GM20000 (cell line): ENCODE data around the gene NEUROG1.

ENCODE experiments used
- DNase-seq: peaks from one replicate; pipeline ENCODE4 v3.0.0; 2012; ENCODE audit warnings: low spot score
- TF ChIP-seq, protein P1 (sequence below): IDR thresholded peaks from 2 replicates; pipeline ENCODE4 v1.5.1; 2012; ENCODE audit warnings: mild to moderate bottlenecking, control low read depth; ENCODE audit errors: extremely low read depth, missing control alignments

Gene NEUROG1

DNA sequence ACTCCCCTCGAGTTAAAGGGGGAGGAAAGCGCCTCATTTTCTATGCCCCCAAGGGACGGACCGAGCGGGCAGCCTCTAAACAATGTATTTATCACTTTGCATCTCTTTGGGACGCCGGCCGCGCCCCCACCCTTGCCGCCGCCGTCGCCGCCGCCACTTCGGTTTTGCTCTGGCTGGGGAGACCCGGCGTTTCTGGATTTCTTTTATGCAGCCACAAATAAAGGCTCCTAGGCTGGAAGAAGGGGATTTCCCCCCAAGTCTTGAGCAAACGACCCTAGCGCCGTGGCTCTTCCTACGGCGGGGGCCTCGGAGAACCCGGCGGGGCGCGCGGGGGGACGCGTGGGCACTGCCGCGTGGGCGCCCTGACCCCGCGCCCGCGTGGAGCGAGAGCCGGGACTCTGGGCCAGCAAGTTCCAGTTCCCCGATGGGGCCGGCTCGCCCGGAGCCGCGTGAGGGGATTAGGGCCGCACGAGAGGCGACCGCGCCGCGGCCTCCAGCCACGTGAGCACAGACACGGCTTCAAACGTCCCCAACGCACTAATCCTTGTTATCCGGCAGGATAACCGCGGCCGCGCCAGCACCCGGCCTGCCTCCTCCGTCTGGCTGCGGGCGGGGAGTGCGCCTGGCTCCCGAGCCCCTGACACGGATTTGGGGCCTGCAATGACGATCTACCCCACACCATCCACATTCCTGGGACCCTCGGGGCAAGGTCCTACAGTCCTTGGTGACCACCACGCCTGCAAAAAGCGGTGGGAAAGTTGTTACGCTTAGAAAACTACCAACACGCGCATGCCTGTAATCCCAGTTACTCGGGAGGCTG lies 7.9 kb upstream of the NEUROG1 start:
- peak; percentile 66 for DNase-seq
- TF ChIP-seq, protein P1, sequence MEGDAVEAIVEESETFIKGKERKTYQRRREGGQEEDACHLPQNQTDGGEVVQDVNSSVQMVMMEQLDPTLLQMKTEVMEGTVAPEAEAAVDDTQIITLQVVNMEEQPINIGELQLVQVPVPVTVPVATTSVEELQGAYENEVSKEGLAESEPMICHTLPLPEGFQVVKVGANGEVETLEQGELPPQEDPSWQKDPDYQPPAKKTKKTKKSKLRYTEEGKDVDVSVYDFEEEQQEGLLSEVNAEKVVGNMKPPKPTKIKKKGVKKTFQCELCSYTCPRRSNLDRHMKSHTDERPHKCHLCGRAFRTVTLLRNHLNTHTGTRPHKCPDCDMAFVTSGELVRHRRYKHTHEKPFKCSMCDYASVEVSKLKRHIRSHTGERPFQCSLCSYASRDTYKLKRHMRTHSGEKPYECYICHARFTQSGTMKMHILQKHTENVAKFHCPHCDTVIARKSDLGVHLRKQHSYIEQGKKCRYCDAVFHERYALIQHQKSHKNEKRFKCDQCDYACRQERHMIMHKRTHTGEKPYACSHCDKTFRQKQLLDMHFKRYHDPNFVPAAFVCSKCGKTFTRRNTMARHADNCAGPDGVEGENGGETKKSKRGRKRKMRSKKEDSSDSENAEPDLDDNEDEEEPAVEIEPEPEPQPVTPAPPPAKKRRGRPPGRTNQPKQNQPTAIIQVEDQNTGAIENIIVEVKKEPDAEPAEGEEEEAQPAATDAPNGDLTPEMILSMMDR, result no peak

DNA sequence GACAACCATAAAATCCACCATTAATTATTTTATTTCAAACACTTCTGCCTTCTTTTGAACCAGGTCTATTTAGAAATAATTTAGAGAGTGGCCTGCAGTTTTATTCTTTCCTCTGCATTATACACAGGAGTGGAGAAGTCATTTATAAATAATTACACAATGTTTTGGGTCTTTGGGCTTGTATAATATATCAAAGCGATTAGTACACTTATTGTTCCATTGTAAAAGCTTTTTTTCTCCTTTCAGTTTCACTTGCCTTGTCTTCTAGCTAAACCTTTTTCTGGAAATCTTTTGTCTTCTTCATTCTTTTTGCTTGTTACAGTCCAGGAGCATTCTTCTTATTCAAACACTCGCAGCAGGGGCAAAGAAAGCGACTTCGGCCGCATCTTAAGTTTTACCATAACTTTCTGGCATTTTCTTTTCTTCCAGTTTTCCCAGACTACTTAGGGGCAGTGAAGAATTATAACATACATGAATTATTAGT lies 7.3 kb upstream of the NEUROG1 start:
- TF ChIP-seq, protein P1, result no peak
- no peak for DNase-seq

DNA sequence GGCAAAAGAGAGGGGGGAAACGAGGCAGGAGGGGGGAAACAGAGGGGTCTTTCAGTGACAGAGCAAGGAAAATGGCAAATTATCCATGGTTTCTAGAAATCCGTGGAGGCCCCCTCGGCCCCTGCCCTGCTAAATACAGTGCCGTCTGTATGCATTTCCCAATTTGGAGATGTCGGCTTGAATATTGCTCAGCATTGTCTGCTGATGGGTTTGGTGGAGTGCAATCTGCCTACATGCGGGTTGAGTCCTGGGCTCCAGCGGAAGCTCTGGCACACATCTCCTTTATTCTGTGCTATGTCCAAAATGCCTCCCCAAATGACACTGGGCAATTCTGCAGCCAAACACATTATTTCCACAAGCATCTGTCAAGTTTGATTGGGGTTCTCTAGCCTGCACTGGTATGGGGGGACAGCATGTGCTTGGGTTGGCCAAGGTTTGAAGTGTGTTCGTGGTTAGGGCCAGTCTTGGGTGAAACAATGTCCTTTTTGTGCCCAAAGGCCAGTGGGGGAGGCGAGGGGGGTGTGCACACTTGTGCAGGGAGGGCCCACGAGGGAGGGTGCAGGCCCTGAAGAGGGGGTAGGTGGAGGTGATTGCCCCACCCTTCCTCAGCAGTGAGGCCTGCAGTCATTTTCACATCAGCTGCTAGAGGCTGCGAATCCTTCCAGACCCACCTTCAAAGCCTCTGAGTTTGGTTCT lies 6.2 kb upstream of the NEUROG1 start:
- TF ChIP-seq, protein P1, result no peak
- DNase-seq, result no peak

DNA sequence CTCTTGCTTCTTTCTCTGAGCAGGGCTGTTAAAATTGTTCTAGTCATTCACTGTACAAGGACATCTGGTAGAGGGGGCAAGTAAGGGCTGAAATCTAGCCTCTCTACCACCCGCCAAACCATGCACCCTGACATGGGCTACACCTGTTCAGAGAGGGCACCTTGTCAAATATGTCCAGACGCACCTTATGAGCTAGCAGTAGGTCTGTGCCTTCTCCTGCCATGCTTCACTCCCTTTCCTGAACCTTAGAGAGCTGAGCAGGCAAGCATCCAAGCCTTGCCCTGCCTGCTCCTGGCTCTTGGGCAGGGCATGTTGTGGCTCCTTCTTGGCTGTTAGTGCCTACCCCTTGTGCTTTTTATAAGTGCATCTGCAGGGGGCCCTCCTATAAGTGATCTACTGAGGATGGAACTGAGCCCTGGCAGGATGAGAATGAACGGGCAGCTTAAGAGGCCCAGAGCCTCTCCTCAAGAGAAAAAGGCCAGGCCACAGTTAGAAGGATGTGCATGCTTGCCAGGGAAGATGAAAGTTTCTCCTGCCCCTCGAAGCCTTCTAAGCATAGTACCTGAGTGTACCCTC lies 3.8 kb upstream of the NEUROG1 start:
- TF ChIP-seq, protein P1, result no peak
- no peak for DNase-seq

DNA sequence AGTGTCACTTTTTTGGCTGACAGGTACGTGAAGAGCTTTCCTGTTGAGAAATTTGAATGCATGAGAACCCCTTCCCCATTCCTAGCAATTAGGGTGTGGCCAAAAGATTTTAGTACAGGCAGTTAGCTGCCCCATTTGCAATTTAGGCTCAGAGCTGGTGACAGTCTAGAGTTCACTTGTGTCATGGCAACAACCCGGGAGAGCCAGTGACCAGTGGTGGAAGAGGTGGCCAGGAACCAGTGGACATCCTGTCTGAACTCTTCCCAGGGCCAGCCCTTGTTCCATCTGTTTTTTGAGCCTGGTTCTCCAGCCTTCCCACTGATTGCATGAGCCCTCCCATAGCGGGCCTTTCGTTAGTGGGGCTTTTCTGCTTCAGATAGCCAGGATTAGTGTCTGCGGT lies 2.5 kb upstream of the NEUROG1 start:
- no peak for DNase-seq
- TF ChIP-seq, protein P1, result no peak

DNA sequence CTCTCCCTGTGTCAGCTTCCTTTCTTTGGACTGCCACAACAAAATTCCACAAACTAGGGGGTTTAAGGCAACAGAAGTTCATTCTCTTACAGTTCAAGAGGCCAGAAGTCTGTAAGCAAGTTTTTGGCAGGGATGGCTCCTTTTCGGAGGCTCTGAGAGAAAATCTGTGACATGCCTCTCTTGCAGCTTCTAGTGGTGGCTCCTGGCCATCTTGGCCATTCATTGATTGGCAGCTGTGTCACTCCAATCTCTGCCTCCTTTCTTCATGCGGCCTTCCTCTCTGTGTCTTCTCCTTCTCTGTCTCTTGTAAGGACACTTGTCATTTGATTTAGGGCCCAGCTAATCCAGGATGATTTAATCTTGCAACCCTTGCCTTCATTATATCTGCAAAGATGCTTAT lies 2.0 kb upstream of the NEUROG1 start:
- DNase-seq, result no peak
- TF ChIP-seq, protein P1, result no peak

DNA sequence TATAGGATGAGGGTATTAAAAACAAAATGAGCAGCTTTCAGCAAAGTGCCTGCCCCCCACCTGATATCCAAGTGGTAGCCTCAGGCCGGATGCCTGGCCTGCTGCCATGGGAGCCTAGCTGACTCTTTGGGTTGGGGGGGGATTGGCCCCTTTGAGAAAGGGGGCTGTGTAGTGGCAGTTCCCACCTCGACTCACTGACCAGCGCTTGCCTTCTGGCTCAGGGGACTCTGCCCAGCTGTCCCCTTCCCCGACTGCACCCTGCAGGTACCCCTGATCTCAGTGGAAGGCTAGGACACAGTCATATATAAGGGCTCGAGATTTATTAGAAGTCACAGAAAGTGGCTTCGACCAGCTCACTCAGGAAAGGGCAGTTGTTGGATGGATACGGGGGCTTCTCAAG lies 1.5 kb upstream of the NEUROG1 start:
- TF ChIP-seq, protein P1, result no peak
- no peak for DNase-seq
